HepG2 (cell line): Measurements from ENCODE around the gene COQ10B. TPM values are rescaled to one million over a fixed set of nuclear protein-coding genes. Genes with fewer than 3 reads are reported as not detected.
A peak's percentile ranks its signal among the peaks of the same experiment; 100 is the strongest.

Experiments used
- ATAC-seq: fragments of 200-7000 bp; cut with Tn5 transposase; 3 replicates; pipeline ENCODE4 v1.9.1; 2020; ENCODE audit warnings: mild to moderate bottlenecking, moderate library complexity
- BruUV-seq: library from RNA; stranded (reverse); fragments of 400-500 nt; replicated peaks from 2 replicates; lab custom pipeline; 2021; lab: Mats Ljungman, UMichigan
- CTCF ChIA-PET: fragments of 300-600 bp; formaldehyde crosslinking; extraction: SDS; loops from one replicate; lab custom pipeline; 2021; ENCODE audit warnings: low total read pairs, inconsistent platforms, low intra/inter-chr PET ratio; lab: Yijun Ruan, JAX
- POLR2A ChIA-PET: fragments of 350-600 bp; sonication (Branson Sonifier 250); formaldehyde crosslinking; loops from one replicate; lab custom pipeline; 2020; ENCODE audit warnings: antibody characterized with exemption, inconsistent platforms; lab: Yijun Ruan, JAX
- DNase-seq: peaks from one replicate; pipeline ENCODE4 v3.0.0-alpha.2; 2015; ENCODE audit warnings: low spot score
- FAIRE-seq: peaks from 3 replicates; lab custom pipeline; 2011; peaks lifted over from hg19 to GRCh38; lab: Jason Lieb, UNC
- H2AFZ ChIP-seq: one replicate; pipeline ENCODE4 v1.6.1; 2011; ENCODE audit warnings: low read length, inconsistent platforms
- H3K27ac ChIP-seq: fragments of 300-600 bp; 3 replicates; pipeline ENCODE4 v1.8.0; 2011; ENCODE audit warnings: mixed run types, mild to moderate bottlenecking, mixed read lengths, low read length, inconsistent platforms; ENCODE audit not compliant: insufficient read depth; ENCODE audit errors: extremely low read length
- H3K27me3 ChIP-seq, 2 experiments: fragments of 200-600 bp in 1 of 2; 2 replicates in 1 of 2; 3 replicates in 1 of 2; pipeline versions ENCODE4 v1.6.0 to v1.8.0; 2011; ENCODE audit warnings: low read length in 2 of 2, mild to moderate bottlenecking in 2 of 2, moderate library complexity in 2 of 2, inconsistent platforms in 1 of 2; ENCODE audit not compliant: insufficient read depth in 2 of 2, control insufficient read depth in 1 of 2
- H3K36me3 ChIP-seq, 2 experiments: fragments of 200-600 bp in 1 of 2; replicated peaks in 1 of 2; 2 replicates in 1 of 2; 3 replicates in 1 of 2; pipeline versions ENCODE4 v1.5.1 to v1.8.0; 2011; ENCODE audit warnings: low read length in 2 of 2, inconsistent platforms in 1 of 2; ENCODE audit not compliant: insufficient read depth in 2 of 2, control insufficient read depth in 1 of 2
- H3K4me1 ChIP-seq: 2 replicates; pipeline ENCODE4 v1.5.1; 2012; ENCODE audit warnings: low read length, inconsistent platforms; ENCODE audit not compliant: insufficient read depth
- H3K4me2 ChIP-seq: 2 replicates; pipeline ENCODE4 v1.6.0; 2011; ENCODE audit warnings: low read depth, low read length, inconsistent platforms
- H3K4me3 ChIP-seq, 3 experiments: fragments of 200-600 bp in 1 of 3; sonication (generic), shearing (Covaris generic) in 1 of 3; replicated peaks in 1 of 3; 2 replicates each; pipeline ENCODE4 v1.5.1; 2011 to 2016; ENCODE audit warnings: low read length in 3 of 3, inconsistent platforms in 2 of 3, low read depth in 2 of 3, mild to moderate bottlenecking in 2 of 3, control low read depth in 1 of 3, mixed read lengths in 1 of 3; ENCODE audit not compliant: insufficient read depth in 1 of 3
- H3K79me2 ChIP-seq: one replicate; pipeline ENCODE4 v1.6.1; 2011; ENCODE audit warnings: low read length, inconsistent platforms; ENCODE audit not compliant: insufficient read depth
- H3K9ac ChIP-seq: 2 replicates; pipeline ENCODE4 v1.6.0; 2011; ENCODE audit warnings: mild to moderate bottlenecking, low read depth, low read length, inconsistent platforms; ENCODE audit not compliant: insufficient read depth
- H3K9me3 ChIP-seq: 2 replicates; pipeline ENCODE4 v1.5.1; 2012; ENCODE audit warnings: mild to moderate bottlenecking, low read length
- H4K20me1 ChIP-seq: 2 replicates; pipeline ENCODE4 v1.6.0; 2011; ENCODE audit warnings: inconsistent platforms, mild to moderate bottlenecking, low read length, moderate library complexity; ENCODE audit not compliant: insufficient read depth
- ZNF234 ChIP-seq: sonication (generic); formaldehyde crosslinking; conservative IDR thresholded peaks from 2 replicates; pipeline ENCODE4 v1.5.1; 2020; ENCODE audit warnings: mild to moderate bottlenecking, missing genetic modification reagents
- ZNF7 ChIP-seq: IDR thresholded peaks from 2 replicates; pipeline ENCODE4 v1.6.1; 2016; ENCODE audit warnings: missing biosample characterization, missing genetic modification reagents
- ZNF724P ChIP-seq: sonication (generic); formaldehyde crosslinking; IDR thresholded peaks from 2 replicates; pipeline ENCODE4 v1.8.0; 2022; ENCODE audit warnings: missing genetic modification reagents, borderline replicate concordance
- WGBS: methylation state at CpG from one replicate; pipeline ENCODE4 v1.1.6; 2017; ENCODE audit warnings: low lambda C conversion rate; 5-methylcytosine and 5-hydroxymethylcytosine counted together
- in situ Hi-C: cut with HindIII; loops from 2 replicates; pipeline ENCODE4 v1.10.0; 2017; ENCODE audit warnings: low pct_unique_long_range_greater_than_20kb; ENCODE audit not compliant: extremely low pct_ligation_motif_present
- intact Hi-C: fragments of 100-400 bp; cut with micrococcal nuclease; formaldehyde crosslinking; loops from one replicate; pipeline ENCODE4 v1.10.0; 2022; ENCODE audit not compliant: unreplicated experiment
- polyA plus RNA-seq, 8 experiments: library from polyadenylated mRNA; depleted of rRNA in 3 of 8; stranded (reverse) in 7 of 8; unstranded in 1 of 8; fragments of >200 nt; fragmentation: Illumina TruSeq in 4 of 8; extraction: Trizol in 4 of 8; gene quantifications; 2 replicates each; pipeline versions ENCODE4 v1.2.1 to v1.2.3, GENCODE V29; 2011 to 2016; ENCODE audit warnings: low read depth in 4 of 8, missing spikeins in 1 of 8, mixed read lengths in 1 of 8; ENCODE audit not compliant: insufficient read depth in 1 of 8
- total RNA-seq, 5 experiments: library from RNA; depleted of rRNA; stranded (reverse); fragments of >200 nt; fragmentation: Illumina TruSeq; extraction: Trizol; gene quantifications; 2 replicates each; pipeline ENCODE4 v1.2.3, GENCODE V29; 2016; ENCODE audit warnings: low read depth in 1 of 5
- TF ChIP-seq, protein P1 (sequence below): sonication (generic); formaldehyde crosslinking; IDR thresholded peaks from 2 replicates; pipeline ENCODE4 v1.5.0; 2020; ENCODE audit warnings: missing genetic modification reagents, mild to moderate bottlenecking, borderline replicate concordance
- TF ChIP-seq, protein P2 (sequence below): sonication (generic); formaldehyde crosslinking; IDR thresholded peaks from 2 replicates; pipeline ENCODE4 v1.5.1; 2020; ENCODE audit warnings: mild to moderate bottlenecking, missing genetic modification reagents, borderline replicate concordance

Gene COQ10B
- total and polyA plus RNA-seq, 2 of the 13 experiments (the other 11 are each of a cell fraction or from before 2014, with no cell fraction given), result 4.6 to 34.9 TPM

DNA sequence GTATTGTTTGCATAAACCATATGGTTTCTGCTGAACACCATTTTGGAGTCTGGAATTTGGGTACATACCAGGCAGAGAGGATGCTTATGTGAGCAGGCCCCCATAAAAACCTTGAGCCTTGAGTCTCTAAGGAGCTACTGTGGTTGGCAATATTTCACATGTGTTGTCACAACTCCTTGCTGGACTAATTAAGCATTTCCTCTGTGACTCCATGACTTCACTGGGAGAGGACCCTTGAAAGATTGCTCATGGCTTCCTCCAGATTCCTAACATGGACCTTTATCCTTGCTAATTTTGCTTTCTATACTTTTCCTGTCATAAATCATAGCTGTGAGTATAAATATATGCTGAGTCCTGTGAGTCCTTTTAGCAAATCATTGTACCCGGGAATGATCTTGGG lies 7.6 kb upstream of the COQ10B start:
- no peak for FAIRE-seq
- 0 out of 2 replicates have a peak, but pooled peaks have one; percentile 15 for TF ChIP-seq ZNF234 (CRISPR knock-in tag)
- TF ChIP-seq ZNF724P (CRISPR knock-in tag), result no peak
- TF ChIP-seq, protein P1, sequence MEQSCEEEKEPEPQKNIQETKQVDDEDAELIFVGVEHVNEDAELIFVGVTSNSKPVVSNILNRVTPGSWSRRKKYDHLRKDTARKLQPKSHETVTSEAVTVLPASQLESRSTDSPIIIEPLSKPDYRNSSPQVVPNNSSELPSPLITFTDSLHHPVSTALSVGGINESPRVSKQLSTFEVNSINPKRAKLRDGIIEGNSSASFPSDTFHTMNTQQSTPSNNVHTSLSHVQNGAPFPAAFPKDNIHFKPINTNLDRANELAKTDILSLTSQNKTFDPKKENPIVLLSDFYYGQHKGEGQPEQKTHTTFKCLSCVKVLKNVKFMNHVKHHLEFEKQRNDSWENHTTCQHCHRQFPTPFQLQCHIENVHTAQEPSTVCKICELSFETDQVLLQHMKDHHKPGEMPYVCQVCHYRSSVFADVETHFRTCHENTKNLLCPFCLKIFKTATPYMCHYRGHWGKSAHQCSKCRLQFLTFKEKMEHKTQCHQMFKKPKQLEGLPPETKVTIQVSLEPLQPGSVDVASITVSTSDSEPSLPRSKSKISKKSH (CRISPR knock-in tag), result no peak
- TF ChIP-seq, all 625 proteins: peak for 1
- Histone ChIP-seq H3K4me2 (no peak overlapping the region), H3K27ac (no peak overlapping the region), H4K20me1 (no peaks in the 10 kb centered on the region), H3K9me3 (no peaks in the 10 kb centered on the region), H3K4me3 (no peak overlapping the region), H3K27me3 (no peaks in the 10 kb centered on the region), H3K79me2 (no peaks in the 10 kb centered on the region), H3K9ac (no peak overlapping the region), H3K36me3 (no peaks in the 10 kb centered on the region), H3K4me1 (peaks cover 7% of the 10 kb centered on the region; the same call in 1 of the 2 replicates), H2AFZ (no peak overlapping the region)
- no TSS peak for BruUV-seq
- intact Hi-C loops, result no loop called here
- ChIA-PET CTCF (no interaction called here), POLR2A (interaction anchor here (1.3 to 14.3 kb wide), 4 partner anchors 6 to 54 kb away, joined by 4 to 306 read pairs (median 14); partner anchors contain the start of genes COQ10B, HSPD1, HSPE1 and SF3B1)
- ATAC-seq (no peak; the same call in 2 of the 3 replicates), DNase-seq (no peak)
- in situ Hi-C loops, result no loop called here
- 31% methylated on average over 1 of the region's 1 CpG for WGBS

DNA sequence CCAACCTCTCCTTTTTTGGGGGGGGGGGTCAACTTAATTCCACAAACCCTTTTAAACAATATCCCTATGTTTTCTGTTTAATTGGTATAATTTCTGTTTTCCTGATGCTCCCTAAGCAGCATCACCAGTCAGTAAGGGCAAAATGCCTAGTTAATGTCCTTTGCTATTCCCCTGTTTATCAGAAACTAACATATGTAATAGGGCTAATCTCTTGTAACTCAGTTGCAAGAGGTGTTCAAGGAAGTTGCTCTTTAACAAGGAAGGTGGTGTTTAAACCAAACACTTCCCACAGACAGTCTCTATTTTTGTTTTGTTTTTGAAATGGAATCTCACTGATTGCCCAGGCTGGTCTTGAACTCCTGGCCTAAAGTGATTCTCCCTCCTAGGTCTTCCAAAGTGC lies 6.5 kb upstream of the COQ10B start:
- DNase-seq (no peak), ATAC-seq (no peak), FAIRE-seq (no peak)
- Histone ChIP-seq H3K9ac (no peak overlapping the region), H2AFZ (no peak overlapping the region), H4K20me1 (no peaks in the 10 kb centered on the region), H3K4me1 (peaks cover 16% of the 10 kb centered on the region), H3K27me3 (no peaks in the 10 kb centered on the region; a peak in 1 of 5 replicates), H3K9me3 (no peaks in the 10 kb centered on the region), H3K4me2 (no peak overlapping the region), H3K27ac (no peak overlapping the region), H3K4me3 (no peak overlapping the region), H3K79me2 (peaks cover 5% of the 10 kb centered on the region), H3K36me3 (no peaks in the 10 kb centered on the region)
- CTCF ChIA-PET, result no interaction called here
- intact Hi-C loops (no loop called here), in situ Hi-C loops (no loop called here)
- POLR2A ChIA-PET, result interaction anchor here (2.7 to 3.1 kb wide), 2 partner anchors 12 to 53 kb away, joined by 11 to 16 read pairs; partner anchors contain the start of genes HSPD1, HSPE1 and SF3B1
- no TSS peak for BruUV-seq
- TF ChIP-seq, protein P2, sequence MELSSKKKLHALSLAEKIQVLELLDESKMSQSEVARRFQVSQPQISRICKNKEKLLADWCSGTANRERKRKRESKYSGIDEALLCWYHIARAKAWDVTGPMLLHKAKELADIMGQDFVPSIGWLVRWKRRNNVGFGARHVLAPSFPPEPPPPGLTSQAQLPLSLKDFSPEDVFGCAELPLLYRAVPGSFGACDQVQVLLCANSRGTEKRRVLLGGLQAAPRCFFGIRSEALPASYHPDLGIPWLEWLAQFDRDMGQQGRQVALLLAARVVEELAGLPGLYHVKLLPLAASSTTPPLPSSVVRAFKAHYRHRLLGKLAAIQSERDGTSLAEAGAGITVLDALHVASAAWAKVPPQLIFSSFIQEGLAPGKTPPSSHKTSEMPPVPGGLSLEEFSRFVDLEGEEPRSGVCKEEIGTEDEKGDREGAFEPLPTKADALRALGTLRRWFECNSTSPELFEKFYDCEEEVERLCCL (CRISPR knock-in tag), result no peak
- TF ChIP-seq ZNF724P (CRISPR knock-in tag), result no peak
- TF ChIP-seq, protein P1 (CRISPR knock-in tag), result no peak
- no peak for TF ChIP-seq ZNF7
